HG03139 (cell line): Measurements from ENCODE around the gene KCNK5.

Experiments
- ATAC-seq: cut with Tn5 transposase; IDR thresholded peaks from one replicate; pipeline ENCODE4 v1.9.1; 2021; ENCODE audit not compliant: unreplicated experiment

KCNK5 gene, protein sequence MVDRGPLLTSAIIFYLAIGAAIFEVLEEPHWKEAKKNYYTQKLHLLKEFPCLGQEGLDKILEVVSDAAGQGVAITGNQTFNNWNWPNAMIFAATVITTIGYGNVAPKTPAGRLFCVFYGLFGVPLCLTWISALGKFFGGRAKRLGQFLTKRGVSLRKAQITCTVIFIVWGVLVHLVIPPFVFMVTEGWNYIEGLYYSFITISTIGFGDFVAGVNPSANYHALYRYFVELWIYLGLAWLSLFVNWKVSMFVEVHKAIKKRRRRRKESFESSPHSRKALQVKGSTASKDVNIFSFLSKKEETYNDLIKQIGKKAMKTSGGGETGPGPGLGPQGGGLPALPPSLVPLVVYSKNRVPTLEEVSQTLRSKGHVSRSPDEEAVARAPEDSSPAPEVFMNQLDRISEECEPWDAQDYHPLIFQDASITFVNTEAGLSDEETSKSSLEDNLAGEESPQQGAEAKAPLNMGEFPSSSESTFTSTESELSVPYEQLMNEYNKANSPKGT

DNA sequence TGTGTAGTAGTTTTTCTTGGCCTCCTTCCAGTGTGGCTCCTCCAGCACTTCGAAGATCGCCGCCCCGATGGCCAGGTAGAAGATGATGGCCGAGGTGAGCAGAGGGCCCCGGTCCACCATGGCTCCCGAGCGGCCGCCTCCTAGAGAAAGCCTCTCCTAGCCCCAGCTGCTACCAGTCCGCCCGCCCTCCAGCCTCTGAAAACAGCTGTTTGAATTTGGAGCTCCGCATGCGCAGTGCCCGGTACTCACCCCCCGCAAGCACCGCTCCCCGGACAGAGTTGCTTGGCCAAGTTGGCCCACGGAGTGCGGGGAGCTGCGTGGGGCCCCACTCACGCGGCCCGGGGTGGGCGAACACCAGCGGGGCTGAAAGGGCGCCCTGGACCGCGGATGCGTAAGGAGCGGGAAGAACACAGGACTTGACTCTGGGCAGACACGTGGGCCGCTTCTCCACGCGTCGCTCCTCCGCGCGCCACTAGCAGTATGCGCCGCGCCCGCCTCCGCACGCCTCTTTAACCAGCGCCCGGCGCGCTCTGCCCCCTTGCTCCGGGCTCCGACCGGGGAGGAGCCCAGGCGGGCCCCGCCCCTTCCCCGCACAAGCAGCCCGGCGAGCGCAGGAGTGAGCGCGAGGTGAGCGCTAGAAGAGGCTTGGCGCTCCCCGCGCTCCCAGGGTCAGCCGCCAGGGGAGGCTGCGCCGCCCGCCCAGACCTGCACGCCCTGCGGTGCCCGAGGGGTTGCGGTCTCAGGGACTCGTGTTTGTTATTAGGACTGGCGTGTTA, at the start of gene KCNK5:
KCNK5 (minus strand) TSS at position 484 of the 776 bp plus-strand sequence; CDS start at position 120, 364 bp downstream.
- peak; percentile 85 for ATAC-seq

DNA sequence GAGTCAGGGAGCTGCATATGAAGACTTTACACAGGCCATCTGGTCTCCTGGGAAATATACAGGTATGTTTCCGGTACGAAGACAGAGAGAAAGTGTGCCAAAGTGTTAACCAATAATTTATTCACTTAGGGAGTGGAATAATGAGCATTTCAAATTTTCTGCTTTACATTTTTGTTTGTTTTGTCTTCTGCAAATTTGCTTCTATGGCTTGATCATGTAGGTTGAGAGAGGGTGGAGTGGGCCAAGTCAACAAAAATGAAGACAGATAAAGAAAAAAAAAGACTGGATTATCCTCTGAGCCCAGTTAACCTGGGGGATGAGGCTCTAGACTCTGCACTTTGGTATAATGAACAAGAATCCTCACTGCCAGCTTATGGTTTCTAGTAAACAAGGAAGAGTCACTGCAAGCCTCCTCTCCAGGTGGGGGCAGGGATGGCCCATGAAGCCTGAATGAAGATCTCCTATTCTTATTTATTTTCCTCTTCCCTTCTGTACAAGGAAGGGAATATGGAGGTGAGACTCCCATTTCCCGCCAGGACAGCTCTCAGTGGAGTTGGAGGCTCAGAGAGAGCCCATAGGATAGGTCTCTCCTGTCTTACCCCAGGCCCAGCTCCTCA, 47.2 kb upstream of the KCNK5 start:
- no peak for ATAC-seq

GRCh38 chr6:39274903-39275302, 45.6 kb upstream of the KCNK5 start:
- no peak for ATAC-seq

GRCh38 chr6:39274471-39274870, 45.2 kb upstream of the KCNK5 start:
- ATAC-seq, result no peak

DNA sequence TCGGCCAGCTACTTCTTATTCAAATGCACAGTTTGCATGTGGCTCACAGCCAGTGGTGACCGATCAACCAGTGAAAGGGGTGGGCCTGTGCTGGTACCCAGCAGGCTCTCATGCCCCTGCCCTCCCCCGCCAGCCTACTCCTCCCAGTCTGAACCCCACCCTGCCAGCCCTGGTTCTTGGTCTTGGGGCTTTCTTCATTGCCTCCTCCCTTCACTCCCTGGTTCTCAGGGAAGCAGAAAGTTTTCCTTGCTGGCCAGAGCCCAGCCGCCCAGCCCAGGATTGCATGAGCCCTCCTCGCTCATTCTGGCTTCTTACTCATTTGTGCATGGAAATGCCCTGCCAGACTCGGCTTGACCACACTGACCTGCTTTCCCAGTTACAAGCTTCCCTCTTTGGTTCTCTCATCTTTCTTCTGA, 44.1 kb upstream of the KCNK5 start:
- no peak for ATAC-seq

DNA sequence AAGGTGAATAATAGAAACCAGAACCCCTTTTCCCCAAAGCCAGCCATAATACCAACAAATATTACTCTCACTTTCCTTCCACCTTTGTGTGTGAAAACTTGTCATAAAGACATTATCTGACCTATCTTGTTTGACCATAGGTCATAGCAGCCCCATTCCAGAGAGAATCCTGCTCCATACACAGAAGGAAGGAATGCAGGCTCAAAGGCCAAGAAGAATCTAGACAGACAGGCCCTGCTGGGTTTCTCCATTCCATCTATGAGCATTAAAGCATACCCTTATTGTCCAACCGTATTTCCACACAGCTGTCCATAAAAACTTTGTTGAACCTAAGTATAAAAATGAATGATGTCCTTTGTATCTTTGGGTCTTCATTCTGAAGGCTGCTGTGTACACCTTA, 40.7 kb upstream of the KCNK5 start:
- no peak for ATAC-seq

GRCh38 chr6:39268721-39269120, 39.4 kb upstream of the KCNK5 start:
- no peak for ATAC-seq

- no peak for ATAC-seq
These were observed 38.9 kb upstream of the KCNK5 start for GRCh38 chr6:39268171-39268570.

DNA sequence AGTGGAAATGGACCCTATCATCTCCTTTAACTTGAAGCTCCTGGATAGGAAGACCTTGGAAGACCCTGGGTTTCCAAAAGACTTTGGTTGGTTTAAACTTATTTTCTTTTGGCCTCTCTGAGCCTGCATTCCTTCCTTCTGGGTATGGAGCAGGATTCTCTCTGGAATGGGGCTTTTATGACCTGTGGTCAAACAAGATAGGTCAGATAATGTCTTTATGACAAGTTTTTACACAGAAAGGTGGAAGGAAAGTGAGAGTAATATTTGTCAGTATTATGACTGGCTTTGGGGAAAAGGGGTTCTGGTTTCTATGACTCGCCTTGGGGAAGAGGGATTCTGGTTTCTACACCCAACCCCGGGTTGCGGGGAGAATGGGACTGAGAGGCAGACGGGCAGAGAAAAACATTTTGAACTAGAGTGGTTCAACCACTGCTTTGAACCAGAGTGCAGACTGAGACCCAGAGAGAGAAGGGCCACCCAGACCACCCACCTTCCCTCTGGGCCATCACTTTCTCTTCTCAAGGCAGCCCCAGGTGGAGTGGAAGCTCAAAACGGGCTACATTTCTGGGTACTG, 37.6 kb upstream of the KCNK5 start:
- no peak for ATAC-seq

- no peak for ATAC-seq
These were observed 37.1 kb upstream of the KCNK5 start for GRCh38 chr6:39266375-39266774.

DNA sequence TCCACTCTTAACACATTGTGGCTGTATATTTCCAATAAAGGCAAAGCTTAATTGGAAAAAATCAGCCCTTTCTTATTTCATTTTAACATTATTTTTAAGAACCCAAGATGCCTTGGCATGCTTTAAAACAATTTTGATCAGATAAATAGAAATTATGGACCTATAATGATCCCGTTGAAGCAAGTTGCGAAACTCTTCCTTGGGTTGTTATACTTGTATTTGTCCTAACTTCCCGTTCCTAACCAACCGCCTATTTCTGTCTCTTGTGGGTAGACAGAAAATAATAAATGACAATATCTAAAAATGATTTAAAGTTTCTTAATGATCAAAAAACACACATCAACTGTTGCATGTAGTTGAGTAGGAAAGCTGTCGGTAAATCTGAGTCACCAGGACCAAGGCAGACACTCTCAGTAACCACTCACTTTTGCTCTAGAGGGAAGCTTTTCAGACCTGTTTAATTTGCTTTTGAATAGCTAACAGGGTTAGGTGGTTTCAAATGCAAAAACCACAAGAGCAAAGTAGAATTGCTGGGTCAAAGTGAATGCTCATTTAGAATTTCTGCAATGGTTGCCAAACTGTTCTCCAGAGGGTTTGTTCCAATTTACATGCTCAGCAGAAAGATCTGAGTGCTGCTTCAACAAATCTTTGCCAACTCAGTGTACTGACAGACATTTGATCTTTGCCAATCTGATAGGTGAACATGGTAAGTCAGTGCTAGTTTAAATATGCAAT, 34.2 kb upstream of the KCNK5 start:
- ATAC-seq, result no peak

GRCh38 chr6:39261751-39262150, 32.5 kb upstream of the KCNK5 start:
- ATAC-seq, result no peak

DNA sequence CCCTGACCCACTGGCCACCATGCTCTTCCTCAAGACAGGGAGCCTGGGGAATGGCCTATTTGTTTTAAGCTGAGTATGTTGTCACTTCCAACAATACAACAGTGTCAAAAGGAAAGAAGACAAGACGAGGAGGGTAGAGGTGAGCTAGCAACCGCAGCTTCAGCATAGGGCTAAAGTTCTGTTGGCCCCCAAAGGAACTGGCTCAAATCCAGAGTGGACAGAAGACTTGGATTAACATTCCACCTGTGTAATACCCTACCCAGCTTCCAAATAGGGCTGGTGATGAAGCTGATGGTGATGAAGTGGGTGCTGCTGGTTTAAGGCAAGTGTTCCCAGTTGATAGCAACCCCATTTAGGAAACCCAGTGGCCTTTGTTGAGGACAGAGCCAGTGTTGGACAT, 31.7 kb upstream of the KCNK5 start:
- no peak for ATAC-seq

DNA sequence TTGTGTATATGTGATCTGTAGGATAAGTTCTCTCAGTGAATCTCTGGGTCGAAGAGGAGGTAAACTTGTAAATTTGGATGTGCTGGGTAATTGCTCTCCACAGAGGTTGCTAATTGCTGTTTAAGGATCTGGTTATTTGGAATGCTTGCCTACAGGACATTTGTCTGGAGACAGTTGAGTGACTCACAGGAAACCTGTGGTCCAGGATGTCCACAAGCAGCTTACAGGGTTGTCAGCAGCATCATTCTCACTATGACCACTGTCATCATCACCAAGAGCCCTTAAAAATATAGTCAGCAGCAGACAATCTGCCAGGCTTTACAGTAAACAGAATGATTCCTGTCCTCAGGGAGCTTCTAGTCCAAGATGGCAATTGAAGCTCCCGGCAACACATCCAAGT, 31.2 kb upstream of the KCNK5 start:
- ATAC-seq, result no peak

GRCh38 chr6:39256294-39256940, 27.1 kb upstream of the KCNK5 start:
- no peak for ATAC-seq

DNA sequence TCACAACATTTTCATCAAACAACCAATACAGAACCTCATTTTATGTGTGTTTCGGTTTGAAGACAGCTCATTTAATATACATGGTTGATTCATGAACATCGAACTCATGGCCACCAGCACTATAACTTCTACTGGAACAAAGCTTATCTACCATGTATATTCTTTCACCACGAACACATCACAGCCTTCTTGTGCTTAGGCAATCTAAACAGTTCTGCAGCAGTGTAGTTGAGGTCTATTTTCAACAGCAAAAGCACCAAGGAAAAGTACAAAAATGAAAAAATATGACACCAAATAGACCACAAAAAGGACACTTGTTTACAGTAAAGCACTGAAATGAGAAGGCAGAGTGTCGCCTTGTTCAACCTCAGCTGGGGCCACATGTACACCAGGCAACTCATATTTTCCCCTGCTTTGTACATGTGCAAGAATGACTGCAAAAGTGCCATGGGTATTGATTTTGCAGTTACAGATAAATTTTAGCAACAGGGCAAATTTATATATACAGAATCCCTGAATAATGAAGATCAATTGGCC, 25.8 kb upstream of the KCNK5 start:
- ATAC-seq, result no peak

- no peak for ATAC-seq
These were observed 22.1 kb upstream of the KCNK5 start for GRCh38 chr6:39251406-39251805.

DNA sequence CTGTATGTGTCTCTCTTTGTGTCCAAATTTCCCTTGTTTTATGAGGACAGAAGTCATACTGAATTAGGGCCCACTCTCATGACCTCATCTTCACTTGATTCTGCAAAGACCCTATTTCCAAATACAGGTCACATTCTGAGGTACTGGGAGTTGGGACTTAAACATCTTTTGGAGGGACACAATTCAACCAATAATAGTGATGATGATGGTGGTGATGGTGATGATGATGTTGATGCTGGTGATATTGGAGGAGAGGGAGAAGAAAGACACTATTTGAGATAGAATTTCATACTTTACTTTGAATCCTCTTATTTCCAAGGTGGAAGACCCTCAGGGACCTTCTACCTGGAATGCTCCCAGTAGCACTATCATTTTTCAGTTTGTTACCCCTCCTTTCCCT, 21.2 kb upstream of the KCNK5 start:
- no peak for ATAC-seq

- ATAC-seq, result no peak
These were observed 20.0 kb upstream of the KCNK5 start for GRCh38 chr6:39249278-39249677.

GRCh38 chr6:39247667-39248194, 18.5 kb upstream of the KCNK5 start:
- ATAC-seq, result no peak
